Activated naive CD4-positive, alpha-beta T cell treated with anti-CD3 and anti-CD28 coated beads, Interleukin-2, amount 50 U/mL, for 72 hours (primary cell): ENCODE results near the gene CD44. TPM values are rescaled to one million over a fixed set of nuclear protein-coding genes. Genes with fewer than 3 reads are reported as not detected.

Experiments used
- ATAC-seq, 2 donors: fragments of 150-1000 bp; cut with Tn5 transposase; 2 replicates each; pipeline ENCODE4 v1.10.0; 2021; ENCODE audit warnings: mild to moderate bottlenecking in 2 of 2, moderate library complexity in 2 of 2
- DNase-seq, 2 donors: peaks; one replicate each; pipeline ENCODE4 v3.0.0; 2021 to 2022; ENCODE audit warnings: low spot score in 2 of 2
- H3K27ac Mint-ChIP-seq, 2 donors: one replicate each; pipeline ENCODE4 v1.8.0; 2022; ENCODE audit warnings: mild to moderate bottlenecking in 2 of 2, mixed read lengths in 2 of 2
- H3K36me3 Mint-ChIP-seq, 2 donors: one replicate each; pipeline ENCODE4 v1.8.0; 2022; ENCODE audit warnings: mixed read lengths in 2 of 2
- H3K9me3 Mint-ChIP-seq, 2 donors: one replicate each; pipeline ENCODE4 v1.8.0; 2022; ENCODE audit warnings: mixed read lengths in 2 of 2
- total RNA-seq, 2 donors: library from RNA; stranded (reverse); gene quantifications; one replicate each; pipeline ENCODE4 v1.2.3, GENCODE V29; 2022

The CD44 gene
- total RNA-seq, 2 donors from 2014 or later = 321 to 381 TPM

- peak overlapping the region; percentile 77 to 86 for H3K27ac Mint-ChIP-seq
- no peak for DNase-seq
- peak in 1 of 2 donors; percentile 29 for ATAC-seq
- H3K36me3 Mint-ChIP-seq = no peaks in the 10 kb centered on the region
- peaks cover 0 to under 1% of the 10 kb centered on the region in 2 donors for H3K9me3 Mint-ChIP-seq
Observed at GRCh38 chr11:35126879-35127581, 11.9 kb upstream of the CD44 start.

GRCh38 chr11:35127619-35128018 lies 11.4 kb upstream of the CD44 start:
- Mint-ChIP-seq H3K9me3 (peaks cover 0 to 4% of the 10 kb centered on the region in 2 donors), H3K27ac (no peak overlapping the region), H3K36me3 (no peaks in the 10 kb centered on the region)
- DNase-seq (no peak), ATAC-seq (no peak)

GRCh38 chr11:35131094-35131493 lies 7.9 kb upstream of the CD44 start:
- DNase-seq (no peak), ATAC-seq (no peak)
- Mint-ChIP-seq H3K9me3 (peaks cover 7 to 8% of the 10 kb centered on the region in 2 donors), H3K36me3 (no peaks in the 10 kb centered on the region), H3K27ac (no peak overlapping the region)

DNA sequence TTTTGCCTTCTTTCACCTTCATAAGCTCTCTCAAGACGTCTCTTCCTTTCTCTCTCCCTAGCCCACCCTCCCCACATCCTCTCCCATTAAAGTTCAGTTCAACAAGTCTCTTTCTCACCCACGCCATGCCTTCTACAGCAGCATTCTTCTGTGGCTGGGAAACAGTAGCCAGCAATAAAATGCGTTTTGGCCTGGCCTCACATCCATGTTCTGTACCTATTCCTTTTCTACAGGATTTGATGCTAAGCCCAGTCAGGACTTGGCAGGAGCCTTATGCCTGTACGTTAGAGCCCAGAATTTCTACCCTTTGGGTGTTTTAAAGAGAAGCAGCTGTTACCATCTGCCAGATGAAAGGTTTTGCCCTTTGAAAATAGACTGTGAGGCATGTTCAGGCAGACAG lies 7.1 kb upstream of the CD44 start:
- no peak for ATAC-seq

DNA sequence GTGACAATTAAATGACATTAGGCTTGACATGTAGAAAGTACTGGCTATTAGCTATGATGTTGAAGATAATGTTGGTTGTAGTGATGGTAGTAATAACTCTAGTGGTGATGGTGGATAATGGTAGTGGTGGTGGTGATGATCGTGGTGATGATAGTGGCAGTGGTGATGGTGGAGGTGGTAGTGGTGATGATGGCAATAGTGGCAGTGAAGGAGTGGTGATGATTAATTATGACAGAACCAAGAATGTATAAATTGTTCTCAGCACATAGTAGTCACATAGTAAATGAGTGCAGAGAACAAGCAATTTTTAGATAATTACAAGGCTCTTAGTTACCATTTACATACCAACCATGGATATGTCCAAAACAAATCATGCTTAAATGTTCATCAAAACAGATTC lies 5.3 kb upstream of the CD44 start:
- Mint-ChIP-seq H3K36me3 (no peaks in the 10 kb centered on the region), H3K27ac (no peak overlapping the region), H3K9me3 (peaks cover 7 to 8% of the 10 kb centered on the region in 2 donors)
- ATAC-seq = peak; percentile 27 to 53
- no peak for DNase-seq

More for the DNA sequence above, 7.1 kb upstream of the CD44 start:
- no peak overlapping the region for H3K27ac Mint-ChIP-seq
- no peaks in the 10 kb centered on the region for H3K36me3 Mint-ChIP-seq
- H3K9me3 Mint-ChIP-seq = peaks cover 7 to 8% of the 10 kb centered on the region in 2 donors
- no peak for DNase-seq

GRCh38 chr11:35134403-35135148 lies 4.4 kb upstream of the CD44 start:
- ATAC-seq (no peak), DNase-seq (no peak)
- Mint-ChIP-seq H3K27ac (no peak overlapping the region), H3K9me3 (peaks cover 7 to 8% of the 10 kb centered on the region in 2 donors), H3K36me3 (peaks cover 7% of the 10 kb centered on the region in 2 donors)

- no peak for DNase-seq
Observed at GRCh38 chr11:35135222-35135621, 3.7 kb upstream of the CD44 start.

GRCh38 chr11:35136311-35136710 lies 2.7 kb upstream of the CD44 start:
- Mint-ChIP-seq H3K36me3 (peaks cover 19 to 21% of the 10 kb centered on the region in 2 donors), H3K27ac (no peak overlapping the region), H3K9me3 (peaks cover 7 to 8% of the 10 kb centered on the region in 2 donors)
- DNase-seq = no peak
- no peak for ATAC-seq

More at GRCh38 chr11:35135222-35135621, 3.7 kb upstream of the CD44 start:
- ATAC-seq = no peak
- Mint-ChIP-seq H3K27ac (no peak overlapping the region), H3K9me3 (peaks cover 7 to 8% of the 10 kb centered on the region in 2 donors), H3K36me3 (peaks cover 8 to 13% of the 10 kb centered on the region in 2 donors)

DNA sequence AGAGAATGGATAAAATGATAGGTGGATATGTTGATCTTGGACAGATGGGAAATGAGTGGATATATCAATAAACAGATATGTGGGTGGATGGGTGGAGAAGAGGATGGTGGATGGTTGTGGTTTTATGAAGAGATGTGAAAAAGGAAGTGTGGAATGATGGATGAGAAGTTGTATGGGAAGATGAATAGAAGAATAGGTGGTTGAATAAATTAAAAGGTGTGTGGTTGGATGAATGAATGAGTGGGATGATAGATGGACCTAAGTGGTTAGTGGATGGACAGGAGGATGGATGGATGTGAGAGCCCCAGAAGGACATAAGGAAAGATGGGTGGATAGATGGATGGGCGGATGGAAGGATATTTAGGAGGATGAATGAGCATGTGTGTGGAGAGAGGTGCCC lies 913 bp upstream of the CD44 start:
- peaks cover 27% of the 10 kb centered on the region in 2 donors for H3K36me3 Mint-ChIP-seq
- H3K9me3 Mint-ChIP-seq = peaks cover 4 to 7% of the 10 kb centered on the region in 2 donors
- ATAC-seq (no peak), DNase-seq (no peak)
- H3K27ac Mint-ChIP-seq = peak overlapping the region; percentile 91 to 95

DNA sequence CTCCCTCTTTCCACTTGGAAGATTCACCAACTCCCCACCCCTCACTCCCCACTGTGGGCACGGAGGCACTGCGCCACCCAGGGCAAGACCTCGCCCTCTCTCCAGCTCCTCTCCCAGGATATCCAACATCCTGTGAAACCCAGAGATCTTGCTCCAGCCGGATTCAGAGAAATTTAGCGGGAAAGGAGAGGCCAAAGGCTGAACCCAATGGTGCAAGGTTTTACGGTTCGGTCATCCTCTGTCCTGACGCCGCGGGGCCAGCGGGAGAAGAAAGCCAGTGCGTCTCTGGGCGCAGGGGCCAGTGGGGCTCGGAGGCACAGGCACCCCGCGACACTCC lies 397 bp upstream of the CD44 start:
- DNase-seq (no peak), ATAC-seq (no peak)
- Mint-ChIP-seq H3K36me3 (peaks cover 27% of the 10 kb centered on the region in 2 donors), H3K9me3 (peaks cover 2% of the 10 kb centered on the region in 2 donors), H3K27ac (peak overlapping the region; percentile 91 to 95)

DNA sequence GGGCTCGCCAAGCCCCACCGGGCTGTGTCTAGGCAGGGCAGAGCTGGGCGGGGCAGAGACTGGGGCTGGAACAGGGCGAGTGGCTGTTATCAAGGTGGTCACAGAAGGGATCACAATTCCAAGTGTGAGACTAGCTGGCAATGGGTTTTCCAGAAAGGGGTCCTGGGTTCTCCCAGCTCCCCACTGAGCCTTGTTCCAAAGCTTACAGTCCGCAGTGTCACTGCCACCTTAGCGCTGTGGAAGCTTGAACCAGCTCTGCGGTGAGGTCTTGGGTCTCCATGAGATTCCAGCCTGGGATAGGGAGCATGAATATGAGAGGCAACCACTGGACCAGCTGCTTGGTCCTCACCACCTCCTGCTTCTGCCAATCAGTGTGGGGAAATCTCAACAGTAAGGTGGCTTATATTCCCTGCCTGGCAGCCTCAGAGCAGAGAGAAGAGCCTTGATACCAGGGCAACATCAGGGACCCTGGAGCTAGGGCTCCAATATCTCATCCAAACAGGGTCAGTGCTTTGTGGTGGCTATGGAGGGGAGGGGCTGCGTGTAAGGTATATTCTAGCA lies 831 bp downstream of the CD44 start:
- Mint-ChIP-seq H3K36me3 (peaks cover 28% of the 10 kb centered on the region in 2 donors), H3K9me3 (no peaks in the 10 kb centered on the region), H3K27ac (peak overlapping the region; percentile 91 to 95)
- DNase-seq = no peak
- ATAC-seq = no peak

GRCh38 chr11:35141071-35141470 lies 2.1 kb downstream of the CD44 start:
- H3K9me3 Mint-ChIP-seq = no peaks in the 10 kb centered on the region
- peaks cover 31 to 39% of the 10 kb centered on the region in 2 donors for H3K36me3 Mint-ChIP-seq
- no peak for ATAC-seq

DNA sequence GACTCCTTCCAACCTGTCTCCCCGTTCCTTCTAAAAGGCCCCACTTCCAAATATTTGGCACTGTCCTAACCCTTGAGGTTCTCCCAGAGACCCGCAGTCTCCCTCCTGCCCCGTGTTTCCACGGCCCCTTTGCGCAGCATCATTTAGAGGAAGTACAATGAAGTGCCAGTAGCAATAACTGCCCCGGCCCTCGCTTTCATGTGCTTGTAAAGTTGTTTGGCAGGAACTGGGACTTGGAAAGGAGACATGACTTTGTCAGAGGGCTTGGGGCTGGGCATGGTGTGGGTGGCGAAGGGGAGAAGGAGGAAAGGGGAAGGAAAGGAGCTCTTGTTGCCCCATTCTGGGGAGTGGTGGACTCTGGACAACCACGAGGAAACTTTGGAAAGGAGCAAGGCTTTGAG lies 2.6 kb downstream of the CD44 start:
- H3K27ac Mint-ChIP-seq = peak overlapping the region; percentile 91 to 95
- peaks cover 33 to 41% of the 10 kb centered on the region in 2 donors for H3K36me3 Mint-ChIP-seq
- DNase-seq (peak in 1 of 2 donors; percentile 47), ATAC-seq (no peak)
- H3K9me3 Mint-ChIP-seq = peaks cover 0 to 1% of the 10 kb centered on the region in 2 donors

More at GRCh38 chr11:35141071-35141470, 2.1 kb downstream of the CD44 start:
- H3K27ac Mint-ChIP-seq = peak overlapping the region; percentile 91 to 95
- DNase-seq = no peak

DNA sequence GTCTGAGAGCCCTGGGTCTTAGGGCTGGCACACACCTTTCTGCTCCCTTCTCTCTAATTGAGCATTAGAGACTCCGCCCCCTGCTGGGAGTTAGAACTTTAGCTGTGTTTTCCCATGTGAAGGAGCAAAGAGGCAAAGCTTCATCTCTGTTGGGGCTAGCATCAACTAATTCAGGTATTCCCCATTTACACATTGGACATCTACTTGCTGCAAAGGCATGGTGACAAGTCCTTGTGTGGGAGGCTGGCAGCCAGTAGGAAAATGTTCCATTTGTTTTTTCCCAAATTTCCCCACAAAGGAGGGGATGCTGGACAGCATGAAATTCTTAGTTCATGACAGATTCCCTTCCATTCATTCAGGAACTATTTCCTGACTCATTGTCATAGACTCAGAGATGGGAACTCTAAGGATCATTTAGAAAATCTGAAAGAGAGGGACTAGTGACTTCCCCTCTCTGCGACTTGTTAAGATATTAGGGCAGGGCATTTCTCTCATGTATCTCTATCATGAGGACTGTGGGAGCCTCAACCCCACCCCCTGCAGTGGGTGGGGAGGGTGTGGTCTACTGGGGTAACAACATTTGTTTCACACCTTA lies 3.6 kb downstream of the CD44 start:
- peaks cover 40 to 51% of the 10 kb centered on the region in 2 donors for H3K36me3 Mint-ChIP-seq
- H3K27ac Mint-ChIP-seq = peak overlapping the region; percentile 85 to 91
- ATAC-seq = no peak
- no peak for DNase-seq
- H3K9me3 Mint-ChIP-seq = peaks cover 0 to 6% of the 10 kb centered on the region in 2 donors

- Mint-ChIP-seq H3K27ac (peak overlapping the region; percentile 98 to 100), H3K36me3 (peaks cover 46 to 61% of the 10 kb centered on the region in 2 donors), H3K9me3 (peaks cover 0 to 6% of the 10 kb centered on the region in 2 donors)
- DNase-seq (no peak), ATAC-seq (no peak)
Observed at GRCh38 chr11:35143297-35144135, 4.5 kb downstream of the CD44 start.

DNA sequence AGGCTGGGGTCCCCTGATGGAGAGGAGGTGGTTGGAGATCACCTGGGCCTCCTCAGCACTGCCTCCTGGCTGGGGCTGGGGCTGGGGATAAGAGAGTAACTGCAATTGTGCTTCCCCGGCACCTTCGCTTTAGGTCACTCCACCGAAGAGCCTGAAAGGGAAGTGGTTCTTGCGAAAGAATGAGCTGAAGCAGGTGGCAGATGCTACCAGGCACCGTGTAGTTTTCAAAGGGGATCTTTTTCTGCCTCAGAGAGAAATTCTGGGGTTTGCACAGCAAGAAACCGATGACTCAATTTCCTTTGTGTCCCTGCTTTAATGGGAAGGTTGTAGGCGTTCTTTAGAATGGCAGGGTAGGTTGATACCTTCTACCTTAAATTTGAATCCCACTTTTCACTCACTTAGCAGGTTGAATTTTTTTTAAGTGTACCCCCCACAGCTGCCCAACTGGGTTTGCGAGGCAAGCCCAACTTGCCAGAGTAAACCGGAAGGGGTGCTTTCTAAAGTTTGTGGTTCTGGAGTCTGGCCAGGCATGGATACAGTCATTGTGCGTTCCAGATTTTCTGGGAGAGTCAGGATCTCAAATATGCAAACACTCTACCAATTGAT lies 5.3 kb downstream of the CD44 start:
- DNase-seq = peak; percentile 68 to 83
- peaks cover 48 to 65% of the 10 kb centered on the region in 2 donors for H3K36me3 Mint-ChIP-seq
- peak overlapping the region; percentile 98 to 100 for H3K27ac Mint-ChIP-seq
- H3K9me3 Mint-ChIP-seq = peaks cover 0 to 6% of the 10 kb centered on the region in 2 donors
- peak; percentile 53 to 60 for ATAC-seq
